HG03135 (cell line): ENCODE results near the gene CPSF3.
"Not testable (repeated sequence)": the region's sequence is repeated elsewhere in the genome, so short reads cannot be mapped to it uniquely, and the experiment has no call there.

Source experiments
- ATAC-seq: cut with Tn5 transposase; IDR thresholded peaks from one replicate; pipeline ENCODE4 v1.9.1; 2021; ENCODE audit warnings: mild to moderate bottlenecking, moderate library complexity; ENCODE audit not compliant: unreplicated experiment

CPSF3 gene

DNA sequence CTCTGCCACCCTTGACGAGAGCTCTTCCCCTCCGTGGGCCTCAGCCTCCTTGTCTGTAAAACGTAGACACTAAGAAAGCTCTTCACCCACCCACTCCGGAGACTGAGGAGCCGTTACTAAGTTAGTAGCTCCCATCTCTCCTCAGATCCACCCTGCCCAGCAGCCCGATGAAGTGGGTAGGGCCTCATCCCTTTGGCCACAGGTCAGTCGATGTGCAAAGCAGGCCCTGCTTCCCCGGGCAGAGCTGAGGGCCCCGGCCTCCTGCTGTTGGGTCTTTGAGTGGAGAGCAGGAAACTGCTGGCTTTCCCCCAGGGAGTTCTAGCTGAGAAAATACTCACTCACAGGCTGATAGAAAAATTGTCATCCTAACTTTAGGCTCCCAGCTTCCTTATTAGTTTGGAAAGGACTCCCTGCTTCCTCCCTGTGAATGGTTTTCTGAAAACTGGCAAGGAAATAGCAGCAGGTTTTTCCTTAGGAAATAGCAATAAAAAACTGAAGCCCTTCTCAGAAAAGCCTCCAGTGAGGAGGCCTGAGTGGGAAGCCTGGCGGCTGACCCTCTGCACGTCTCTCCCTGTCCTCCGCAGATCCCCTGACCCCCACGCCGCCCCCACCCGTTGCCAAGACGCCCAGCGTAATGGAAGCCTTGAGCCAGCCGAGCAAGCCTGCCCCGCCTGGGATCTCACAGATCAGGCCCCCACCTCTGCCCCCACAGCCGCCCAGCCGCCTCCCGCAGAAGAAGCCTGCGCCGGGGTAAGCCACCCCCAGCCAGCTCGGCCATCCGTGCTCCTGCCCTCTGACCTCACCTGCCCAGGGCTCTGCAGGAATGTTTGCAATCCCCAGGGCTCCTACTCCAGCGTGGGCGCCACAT lies 30.3 kb upstream of the CPSF3 start:
- ATAC-seq: no peak

DNA sequence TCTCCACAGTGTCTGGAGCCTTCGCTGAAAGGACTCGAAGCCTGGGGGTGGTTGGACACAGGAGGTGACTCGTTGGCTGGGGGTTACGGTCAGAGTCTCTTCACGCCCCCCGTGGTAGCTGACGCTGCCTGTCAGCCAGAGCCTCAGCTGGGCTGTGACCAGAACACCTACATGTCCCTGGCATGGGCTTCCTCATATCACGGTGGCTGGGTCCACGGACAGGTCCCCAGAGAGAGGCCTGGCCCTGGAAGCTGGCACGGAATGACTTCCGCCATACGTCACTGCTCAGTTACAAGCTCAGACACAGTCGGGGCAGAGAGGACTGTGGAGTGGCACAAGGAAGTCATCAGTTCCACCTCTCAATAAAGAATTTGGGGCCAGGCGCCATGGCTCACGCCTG lies 28.6 kb upstream of the CPSF3 start:
- ATAC-seq: no peak

GRCh38 chr2:9397201-9397600 lies 26.3 kb upstream of the CPSF3 start:
- ATAC-seq: no peak

DNA sequence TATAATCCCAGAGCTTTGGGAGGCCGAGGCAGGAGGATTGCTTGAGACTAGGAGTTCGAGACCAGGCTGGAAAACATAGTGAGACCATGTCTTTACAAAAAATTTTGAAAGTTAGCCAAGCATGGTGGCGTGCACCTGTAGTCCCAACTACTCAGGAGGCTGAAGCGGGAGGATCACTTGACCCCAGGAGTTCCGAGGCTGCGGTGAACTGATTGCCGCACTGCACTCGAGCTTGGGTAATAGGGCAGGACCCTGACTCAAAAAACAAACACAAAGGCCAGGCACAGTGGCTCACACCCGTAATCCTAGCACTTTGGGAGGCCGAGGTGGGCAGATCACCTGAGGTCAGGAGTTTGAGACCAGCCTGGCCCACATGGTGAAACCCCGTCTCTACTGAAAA lies 25.2 kb upstream of the CPSF3 start:
- ATAC-seq: not testable (repeated sequence)

- no peak for ATAC-seq
These were observed 24.3 kb upstream of the CPSF3 start for GRCh38 chr2:9398881-9399780.

- no peak for ATAC-seq
These were observed 23.0 kb upstream of the CPSF3 start for GRCh38 chr2:9400268-9401058.

- no peak for ATAC-seq
These were observed 22.4 kb upstream of the CPSF3 start for GRCh38 chr2:9401059-9401547.

GRCh38 chr2:9401646-9402371 lies 21.6 kb upstream of the CPSF3 start:
- no peak for ATAC-seq

- no peak for ATAC-seq
These were observed 19.5 kb upstream of the CPSF3 start for GRCh38 chr2:9403924-9404323.

DNA sequence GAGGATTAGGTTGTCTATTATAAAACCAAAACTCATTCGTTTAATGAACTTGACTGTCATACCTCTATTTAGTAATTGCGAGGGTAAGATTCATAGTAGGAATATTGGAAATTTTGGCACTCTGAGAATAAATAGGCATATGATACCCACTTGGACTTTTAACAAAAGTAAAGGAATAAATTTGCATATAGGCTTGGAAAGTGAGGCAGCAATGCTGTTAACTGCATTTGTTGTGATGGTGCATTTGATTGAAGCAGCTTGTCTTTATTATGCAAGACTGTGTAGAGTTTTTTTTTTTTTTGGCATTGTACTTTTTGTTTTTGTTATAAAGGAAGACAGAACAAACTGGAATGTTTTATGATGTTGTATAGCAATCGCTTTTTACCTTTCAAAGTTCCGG lies 19.0 kb upstream of the CPSF3 start:
- no peak for ATAC-seq

GRCh38 chr2:9405636-9406035 lies 17.8 kb upstream of the CPSF3 start:
- ATAC-seq: no peak

DNA sequence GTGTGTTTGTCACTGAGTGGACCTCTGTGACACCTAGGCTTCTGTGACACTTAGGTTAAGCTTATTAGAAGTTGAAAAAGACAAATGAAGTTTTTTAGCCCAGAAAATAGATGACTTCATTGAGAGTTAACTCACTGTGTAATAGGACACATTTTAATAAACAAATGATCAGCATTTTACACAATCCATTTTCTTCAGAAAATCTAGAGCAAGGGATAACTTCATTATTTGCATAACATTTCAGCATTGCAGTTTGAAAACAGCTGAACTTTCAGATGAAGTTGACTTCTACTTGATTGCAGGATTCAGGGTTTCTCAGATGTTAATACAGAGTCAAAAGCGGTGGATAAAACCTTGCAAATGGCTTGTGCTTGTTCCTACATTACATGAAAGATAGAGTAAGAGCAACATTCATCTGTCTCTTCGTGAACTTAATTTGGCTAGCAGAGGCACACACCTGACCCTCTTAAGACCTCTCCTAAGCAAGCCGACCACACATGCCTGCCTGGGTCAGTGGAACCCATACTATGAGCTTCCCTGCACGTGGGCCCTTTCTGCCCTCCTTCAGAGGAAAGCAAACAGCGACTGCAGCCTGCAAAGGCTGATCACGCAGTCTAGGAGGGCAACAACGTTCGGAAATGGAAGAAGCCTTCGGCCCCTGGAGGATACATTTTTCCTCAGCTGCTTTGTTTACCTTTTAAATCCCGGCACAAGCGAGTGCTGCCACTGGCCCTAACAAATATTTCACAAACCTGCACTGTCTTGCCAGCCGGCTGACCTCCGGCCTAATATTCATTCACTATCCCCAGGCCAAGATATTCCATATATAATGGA lies 16.7 kb upstream of the CPSF3 start:
- no peak for ATAC-seq

- ATAC-seq: no peak
These were observed 16.1 kb upstream of the CPSF3 start for GRCh38 chr2:9407363-9407811.

DNA sequence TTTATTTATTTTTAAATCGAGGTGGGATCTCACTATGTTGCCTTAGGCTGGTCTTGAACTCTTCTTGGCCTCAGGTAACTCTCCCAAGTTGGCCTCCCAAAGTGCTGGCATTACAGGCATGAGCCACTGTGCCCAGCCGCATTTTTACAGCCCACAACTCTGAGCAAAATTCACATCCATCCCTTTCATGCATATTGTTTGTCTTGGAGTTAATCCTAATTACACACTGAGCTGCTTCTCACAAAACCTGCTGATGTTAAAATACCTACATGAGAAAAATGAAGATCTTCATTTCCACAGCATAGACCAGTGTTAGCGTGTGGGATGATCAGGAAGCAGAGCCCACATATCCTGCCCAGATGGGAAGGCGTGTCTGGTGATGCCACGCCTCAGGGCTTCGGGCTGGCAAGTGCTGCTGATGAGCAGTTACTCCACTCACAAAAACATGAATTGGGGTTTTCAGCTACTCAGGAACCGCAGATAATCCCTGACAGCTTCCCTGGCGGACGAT lies 14.8 kb upstream of the CPSF3 start:
- no peak for ATAC-seq

GRCh38 chr2:9410108-9410507 lies 13.3 kb upstream of the CPSF3 start:
- peak; percentile 80 for ATAC-seq

DNA sequence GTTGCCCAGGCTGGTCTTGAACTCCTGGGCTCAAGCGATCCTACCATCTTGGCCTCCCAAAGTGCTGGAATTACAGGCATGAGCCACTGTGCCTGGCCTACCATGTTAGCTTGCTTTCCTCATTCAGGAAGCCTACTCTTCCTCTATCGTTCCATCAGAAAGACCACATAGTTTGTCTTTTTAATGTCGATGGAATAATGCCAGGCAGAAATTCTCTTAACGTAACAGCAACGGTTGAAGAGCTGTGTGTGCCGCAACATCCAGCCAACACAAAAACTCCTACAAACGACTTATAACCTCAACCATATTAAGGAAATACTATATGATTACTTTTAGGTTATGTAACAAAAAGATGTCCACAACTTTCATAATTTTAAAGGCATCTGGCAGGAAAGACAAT lies 10.7 kb upstream of the CPSF3 start:
- ATAC-seq: no peak

GRCh38 chr2:9415516-9416169 lies 7.8 kb upstream of the CPSF3 start:
- ATAC-seq: no peak

- ATAC-seq: no peak
These were observed 7.0 kb upstream of the CPSF3 start for GRCh38 chr2:9416267-9416961.
